Peyer's patch (tissue), 4 donors: ENCODE results near the gene EPC2.

Experiments used
- CTCF ChIP-seq, 6 experiments: fragments of 450-650 bp in 4 of 6; fragments of 200-600 bp in 2 of 6; sonication (generic) in 1 of 6; IDR thresholded peaks; one replicate each; pipeline ENCODE4 v1.5.1; 2017 to 2019; ENCODE audit warnings: antibody characterized with exemption in 6 of 6, mild to moderate bottlenecking in 3 of 6, moderate library complexity in 1 of 6
- POLR2A ChIP-seq, 2 donors: fragments of 450-650 bp; IDR thresholded peaks; one replicate each; pipeline ENCODE4 v1.5.1; 2017; ENCODE audit warnings: antibody characterized with exemption in 2 of 2, mild to moderate bottlenecking in 2 of 2, moderate library complexity in 2 of 2

- TF ChIP-seq CTCF (IDR thresholded peaks at IDR 0.05) (no peak), POLR2A (IDR thresholded peaks at IDR 0.05) (no peak)
Measured at GRCh38 chr2:148640767-148641166, 3.8 kb upstream of the EPC2 start.
